ENCODE results near the gene C12orf50.
"Not testable (repeated sequence)": the region's sequence is repeated elsewhere in the genome, so short reads cannot be mapped to it uniquely, and the experiment has no call there.

Gene C12orf50

DNA sequence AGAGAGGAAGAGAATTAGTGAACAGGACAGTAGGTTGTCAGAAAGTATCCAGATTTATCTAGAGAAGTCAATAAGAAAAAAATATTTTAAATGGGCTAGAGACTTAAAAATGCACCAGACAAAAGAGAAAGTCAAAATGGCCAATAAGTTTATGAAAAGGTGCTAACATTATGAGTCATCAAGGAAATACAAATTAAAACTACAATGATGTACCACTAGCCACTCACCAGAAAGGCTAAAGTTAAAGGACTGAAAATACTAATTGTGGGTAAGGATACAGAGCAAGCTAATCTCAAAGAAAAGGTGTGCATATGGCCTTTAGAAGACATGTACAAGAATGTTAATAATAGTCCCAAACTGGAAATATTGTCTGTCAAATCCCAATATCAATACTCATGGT is 37.7 kb downstream of the C12orf50 start:
- no peak overlapping the region for H3K9ac ChIP-seq (ENCODE audit: low read length)
- H3K4me3 ChIP-seq (ENCODE audit: low read depth, low read length), result no peak overlapping the region
- no peaks in the 10 kb centered on the region for H3K4me1 ChIP-seq (ENCODE audit: control insufficient read depth, insufficient read depth, low read length)

DNA sequence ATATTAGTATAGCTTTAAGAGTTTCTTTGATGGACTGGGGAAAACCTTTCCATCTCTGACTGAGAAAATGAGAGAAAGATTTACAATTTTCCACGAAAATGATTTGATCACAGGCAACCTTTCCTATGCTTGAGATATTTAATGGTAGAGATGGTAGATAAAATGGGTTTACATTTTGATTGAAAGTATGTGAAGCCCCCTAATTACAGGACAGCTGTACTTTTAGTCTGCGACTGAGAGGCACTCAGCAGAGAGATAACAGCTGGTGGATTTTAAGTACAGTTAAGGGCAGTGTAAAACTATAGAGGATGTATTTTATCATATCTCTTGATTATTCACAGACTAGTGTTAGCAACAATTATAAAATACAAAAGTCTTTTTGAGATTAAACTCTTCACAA is 40.7 kb downstream of the C12orf50 start:
- Histone ChIP-seq H3K27ac (ENCODE audit: low read depth, low read length) (no peak overlapping the region), H3K27me3 (ENCODE audit: control insufficient read depth, insufficient read depth, low read length) (no peaks in the 10 kb centered on the region)

More for the DNA sequence above, 37.7 kb downstream of the C12orf50 start:
- H3K9me3 ChIP-seq (ENCODE audit: control insufficient read depth, insufficient read depth, low read depth, low read length), result no peaks in the 10 kb centered on the region
- H3K27me3 ChIP-seq (ENCODE audit: control insufficient read depth, insufficient read depth, low read length), result no peaks in the 10 kb centered on the region
- H3K27ac ChIP-seq (ENCODE audit: low read depth, low read length), result no peak overlapping the region
- H3K36me3 ChIP-seq (ENCODE audit: control insufficient read depth, insufficient read depth, low read length), result no peaks in the 10 kb centered on the region

DNA sequence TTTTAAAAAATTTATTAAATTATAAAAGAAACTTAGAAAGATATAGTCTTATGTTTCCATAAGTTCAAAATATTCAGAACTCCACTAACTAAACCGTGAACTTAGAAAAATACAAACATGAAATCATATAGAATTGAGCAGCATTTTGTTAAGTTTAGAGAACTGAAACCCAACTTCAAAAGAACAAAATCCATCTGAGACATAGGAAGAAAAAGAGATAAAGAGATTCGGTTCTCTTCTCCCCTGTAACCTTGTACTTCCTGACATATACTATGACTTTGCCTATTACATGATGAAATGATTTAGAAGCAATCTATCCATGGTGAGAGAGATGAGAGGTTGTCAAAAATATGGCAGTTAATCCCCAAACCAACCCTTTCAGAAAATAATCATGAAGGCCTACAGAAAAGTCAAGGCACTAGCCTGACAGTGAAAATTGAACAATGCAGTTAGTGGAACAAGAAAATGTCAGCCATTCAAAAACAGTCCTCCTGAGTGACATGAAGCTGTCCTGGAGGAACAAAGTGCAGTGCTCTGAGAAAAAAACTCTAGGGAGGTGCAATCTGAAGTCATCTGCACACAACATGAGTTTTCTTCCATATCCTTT is 44.0 kb downstream of the C12orf50 start:
- no peaks in the 10 kb centered on the region for H3K9me3 ChIP-seq (ENCODE audit: control insufficient read depth, insufficient read depth, low read depth, low read length)
- no peak overlapping the region for H3K4me3 ChIP-seq (ENCODE audit: low read depth, low read length)
- no peaks in the 10 kb centered on the region for H3K4me1 ChIP-seq (ENCODE audit: control insufficient read depth, insufficient read depth, low read length)
- H3K9ac ChIP-seq (ENCODE audit: low read length), result no peak overlapping the region
- no peak overlapping the region for H3K27ac ChIP-seq (ENCODE audit: low read depth, low read length)
- no peaks in the 10 kb centered on the region for H3K36me3 ChIP-seq (ENCODE audit: control insufficient read depth, insufficient read depth, low read length)
- H3K27me3 ChIP-seq (ENCODE audit: control insufficient read depth, insufficient read depth, low read length), result no peaks in the 10 kb centered on the region

More for the DNA sequence above, 40.7 kb downstream of the C12orf50 start:
- Histone ChIP-seq H3K9me3 (ENCODE audit: control insufficient read depth, insufficient read depth, low read depth, low read length) (no peaks in the 10 kb centered on the region), H3K36me3 (ENCODE audit: control insufficient read depth, insufficient read depth, low read length) (no peaks in the 10 kb centered on the region), H3K9ac (ENCODE audit: low read length) (no peak overlapping the region), H3K4me1 (ENCODE audit: control insufficient read depth, insufficient read depth, low read length) (no peaks in the 10 kb centered on the region), H3K4me3 (ENCODE audit: low read depth, low read length) (no peak overlapping the region)

DNA sequence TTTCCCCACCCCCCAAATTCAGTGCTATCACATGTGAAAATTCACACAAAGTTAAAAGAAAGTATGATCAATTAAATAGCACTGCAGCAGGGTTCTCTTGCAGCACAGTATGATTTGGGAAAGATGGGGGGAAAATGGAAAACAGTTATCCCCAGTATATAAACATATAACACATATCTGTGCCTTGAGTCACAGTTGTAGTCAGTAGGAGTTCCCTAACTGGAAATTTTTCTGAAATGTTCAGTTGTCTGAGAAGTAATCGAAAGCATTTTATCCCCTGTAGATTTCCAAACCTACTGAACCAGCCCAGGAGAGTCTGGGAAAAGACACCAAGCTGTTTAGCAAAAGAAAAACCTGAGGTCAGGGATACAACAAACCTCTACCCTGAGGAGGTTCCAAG is 47.0 kb downstream of the C12orf50 start:
- H3K4me1 ChIP-seq (ENCODE audit: control insufficient read depth, insufficient read depth, low read length), result no peaks in the 10 kb centered on the region
- H3K4me3 ChIP-seq (ENCODE audit: low read depth, low read length), result no peak overlapping the region
- no peaks in the 10 kb centered on the region for H3K9me3 ChIP-seq (ENCODE audit: control insufficient read depth, insufficient read depth, low read depth, low read length)
- H3K27me3 ChIP-seq (ENCODE audit: control insufficient read depth, insufficient read depth, low read length), result no peaks in the 10 kb centered on the region
- no peaks in the 10 kb centered on the region for H3K36me3 ChIP-seq (ENCODE audit: control insufficient read depth, insufficient read depth, low read length)
- no peak overlapping the region for H3K27ac ChIP-seq (ENCODE audit: low read depth, low read length)
- H3K9ac ChIP-seq (ENCODE audit: low read length), result no peak overlapping the region

DNA sequence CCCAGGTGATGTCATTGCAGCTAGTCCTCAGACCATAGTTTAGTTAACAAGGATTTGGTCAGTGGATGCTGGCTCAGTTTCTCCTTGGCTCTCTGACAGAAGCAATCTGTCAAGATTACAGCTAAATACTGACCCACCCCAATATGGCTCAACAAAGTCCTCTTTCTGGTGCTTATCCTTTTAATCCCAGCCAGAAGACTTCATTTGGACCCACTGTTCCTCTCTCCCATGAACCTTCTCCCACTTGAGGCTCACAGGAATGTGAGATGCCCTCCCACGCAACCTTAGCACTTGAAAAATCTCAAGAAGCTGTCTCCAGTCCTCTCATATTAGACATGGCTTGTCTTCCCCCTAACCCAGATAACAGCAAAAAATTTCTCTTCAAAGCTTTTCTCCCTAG is 47.7 kb downstream of the C12orf50 start:
- no peak overlapping the region for H3K9ac ChIP-seq (ENCODE audit: low read length)
- H3K4me3 ChIP-seq (ENCODE audit: low read depth, low read length), result no peak overlapping the region
- H3K36me3 ChIP-seq (ENCODE audit: control insufficient read depth, insufficient read depth, low read length), result no peaks in the 10 kb centered on the region
- H3K27ac ChIP-seq (ENCODE audit: low read depth, low read length), result no peak overlapping the region
- no peaks in the 10 kb centered on the region for H3K9me3 ChIP-seq (ENCODE audit: control insufficient read depth, insufficient read depth, low read depth, low read length)
- H3K27me3 ChIP-seq (ENCODE audit: control insufficient read depth, insufficient read depth, low read length), result no peaks in the 10 kb centered on the region
- no peaks in the 10 kb centered on the region for H3K4me1 ChIP-seq (ENCODE audit: control insufficient read depth, insufficient read depth, low read length)

DNA sequence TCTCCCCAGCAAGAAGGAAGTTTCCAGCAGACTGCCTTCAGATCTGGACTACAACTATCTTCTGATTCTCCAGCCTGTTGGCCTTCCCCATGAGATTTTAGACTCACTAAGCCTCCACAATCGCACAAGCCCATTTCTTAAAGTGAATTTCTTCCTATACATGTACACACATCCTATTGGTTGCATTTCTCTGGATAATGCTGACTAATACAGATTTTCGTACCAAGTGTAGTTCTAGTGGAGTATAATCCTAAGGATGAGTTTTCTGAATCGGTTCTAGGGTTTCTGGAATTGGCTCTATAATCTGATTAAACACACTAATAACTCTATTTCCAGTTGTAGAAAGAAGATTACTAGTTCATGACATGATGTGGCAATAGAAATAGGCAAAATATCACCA is 53.3 kb downstream of the C12orf50 start:
- Histone ChIP-seq H3K9me3 (ENCODE audit: control insufficient read depth, insufficient read depth, low read depth, low read length) (0 out of 2 replicates have a peak, but pooled peaks cover 3% of the 10 kb centered on the region), H3K4me3 (ENCODE audit: low read depth, low read length) (no peak overlapping the region), H3K27me3 (ENCODE audit: control insufficient read depth, insufficient read depth, low read length) (no peaks in the 10 kb centered on the region), H3K36me3 (ENCODE audit: control insufficient read depth, insufficient read depth, low read length) (no peaks in the 10 kb centered on the region), H3K4me1 (ENCODE audit: control insufficient read depth, insufficient read depth, low read length) (no peaks in the 10 kb centered on the region), H3K9ac (ENCODE audit: low read length) (no peak overlapping the region), H3K27ac (ENCODE audit: low read depth, low read length) (no peak overlapping the region)

DNA sequence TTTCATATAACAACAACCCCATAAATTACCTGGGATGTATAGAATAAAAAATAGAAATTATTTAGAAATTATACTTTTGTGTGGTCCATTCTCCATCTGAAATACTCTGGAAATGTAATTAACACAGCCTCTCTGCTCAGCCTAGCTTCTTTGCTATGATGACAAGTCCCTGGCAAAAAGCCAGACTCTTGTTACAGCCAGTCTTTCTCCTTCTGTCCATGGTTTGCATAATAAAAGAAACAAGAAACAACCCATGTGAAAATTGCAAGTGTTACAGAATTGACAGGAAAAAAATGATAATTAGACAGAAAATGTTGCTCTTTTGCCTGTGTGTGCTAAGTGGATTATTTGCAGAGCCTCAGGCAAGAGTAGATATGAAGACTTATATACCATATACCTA is 61.3 kb downstream of the C12orf50 start:
- no peak overlapping the region for H3K9ac ChIP-seq (ENCODE audit: low read length)
- H3K27me3 ChIP-seq (ENCODE audit: control insufficient read depth, insufficient read depth, low read length), result no peaks in the 10 kb centered on the region
- no peak overlapping the region for H3K27ac ChIP-seq (ENCODE audit: low read depth, low read length)
- no peaks in the 10 kb centered on the region for H3K9me3 ChIP-seq (ENCODE audit: control insufficient read depth, insufficient read depth, low read depth, low read length)
- no peaks in the 10 kb centered on the region for H3K4me1 ChIP-seq (ENCODE audit: control insufficient read depth, insufficient read depth, low read length)
- H3K4me3 ChIP-seq (ENCODE audit: low read depth, low read length), result no peak overlapping the region
- no peaks in the 10 kb centered on the region for H3K36me3 ChIP-seq (ENCODE audit: control insufficient read depth, insufficient read depth, low read length)

DNA sequence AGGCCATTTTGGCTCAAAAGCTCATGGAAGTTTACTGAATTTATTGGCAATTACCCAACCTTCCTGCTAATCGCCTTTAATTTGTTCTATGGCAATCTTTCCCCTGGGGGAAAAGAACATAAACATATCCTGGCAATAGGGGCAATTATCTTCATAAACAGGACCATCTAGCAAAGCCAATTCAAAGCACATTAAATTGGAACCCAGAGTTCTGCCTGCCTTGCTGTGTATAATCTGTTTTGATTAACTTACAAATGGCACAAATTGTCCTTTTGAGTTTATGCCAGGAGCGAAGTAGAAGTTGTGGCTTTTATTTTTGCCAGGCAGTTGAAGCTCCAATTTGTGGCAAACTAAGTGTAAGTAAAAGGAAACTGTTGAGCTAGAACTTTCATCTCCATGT is 68.6 kb downstream of the C12orf50 start:
- Histone ChIP-seq H3K4me1 (ENCODE audit: control insufficient read depth, insufficient read depth, low read length) (no peaks in the 10 kb centered on the region), H3K9me3 (ENCODE audit: control insufficient read depth, insufficient read depth, low read depth, low read length) (no peaks in the 10 kb centered on the region), H3K27ac (ENCODE audit: low read depth, low read length) (no peak overlapping the region), H3K36me3 (ENCODE audit: control insufficient read depth, insufficient read depth, low read length) (no peaks in the 10 kb centered on the region), H3K27me3 (ENCODE audit: control insufficient read depth, insufficient read depth, low read length) (no peaks in the 10 kb centered on the region), H3K9ac (ENCODE audit: low read length) (no peak overlapping the region), H3K4me3 (ENCODE audit: low read depth, low read length) (no peak overlapping the region)

DNA sequence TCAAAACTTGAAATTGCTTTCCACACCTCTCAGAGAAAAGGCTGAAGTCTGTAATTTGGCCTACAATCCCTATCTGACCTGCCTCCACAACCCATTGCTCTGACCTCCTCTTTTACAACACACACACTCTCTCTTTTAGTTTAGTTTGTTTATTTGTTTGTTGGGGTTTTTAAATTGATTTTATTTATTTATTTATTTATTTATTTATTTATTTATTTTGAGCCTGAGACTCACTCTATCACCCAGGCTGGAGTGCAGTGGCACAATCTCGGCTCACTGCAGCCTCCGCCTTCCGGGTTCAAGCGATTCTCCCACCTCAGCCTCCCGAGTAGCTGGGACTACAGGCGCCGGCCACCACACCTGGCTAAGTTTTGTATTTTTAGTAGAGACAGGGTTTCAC is 75.2 kb downstream of the C12orf50 start:
- H3K9ac ChIP-seq (ENCODE audit: low read length); H3K27ac ChIP-seq (ENCODE audit: low read depth, low read length); H3K4me3 ChIP-seq (ENCODE audit: low read depth, low read length); H3K36me3 ChIP-seq (ENCODE audit: control insufficient read depth, insufficient read depth, low read length); H3K9me3 ChIP-seq (ENCODE audit: control insufficient read depth, insufficient read depth, low read depth, low read length); H3K27me3 ChIP-seq (ENCODE audit: control insufficient read depth, insufficient read depth, low read length); H3K4me1 ChIP-seq (ENCODE audit: control insufficient read depth, insufficient read depth, low read length): not testable (repeated sequence)

DNA sequence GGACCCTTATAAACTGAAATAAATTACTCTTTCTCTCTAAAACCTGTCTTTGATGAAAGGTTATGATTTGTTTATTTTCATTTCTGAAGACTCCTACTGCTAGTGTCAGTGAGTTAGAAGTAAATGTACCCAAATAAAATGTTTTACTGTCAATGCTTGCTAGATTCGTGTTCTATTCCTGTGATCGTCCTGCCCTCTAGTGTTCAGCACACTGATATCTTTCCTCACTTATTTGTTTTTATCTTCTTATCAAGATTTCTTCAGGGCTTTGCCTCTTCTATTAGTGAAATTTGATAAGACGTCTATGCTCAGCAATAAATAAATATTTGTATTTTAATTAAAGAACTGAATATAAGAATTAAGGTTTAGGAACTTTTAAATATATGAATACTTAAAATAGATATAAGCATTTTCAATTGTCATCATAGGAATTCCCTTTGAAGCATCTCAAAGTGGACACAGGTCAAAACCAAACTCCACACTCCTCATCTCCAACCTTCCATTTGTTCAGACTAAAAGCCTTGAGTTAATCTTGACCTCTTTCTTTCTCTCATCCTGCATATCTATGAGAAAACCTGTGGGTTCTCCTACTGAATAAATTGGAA is 75.8 kb downstream of the C12orf50 start:
- Histone ChIP-seq H3K36me3 (ENCODE audit: control insufficient read depth, insufficient read depth, low read length) (no peaks in the 10 kb centered on the region), H3K27me3 (ENCODE audit: control insufficient read depth, insufficient read depth, low read length) (no peaks in the 10 kb centered on the region), H3K9me3 (ENCODE audit: control insufficient read depth, insufficient read depth, low read depth, low read length) (no peaks in the 10 kb centered on the region), H3K27ac (ENCODE audit: low read depth, low read length) (no peak overlapping the region), H3K9ac (ENCODE audit: low read length) (no peak overlapping the region), H3K4me1 (ENCODE audit: control insufficient read depth, insufficient read depth, low read length) (peaks cover 5% of the 10 kb centered on the region; the same call in 1 of the 2 replicates), H3K4me3 (ENCODE audit: low read depth, low read length) (no peak overlapping the region)

DNA sequence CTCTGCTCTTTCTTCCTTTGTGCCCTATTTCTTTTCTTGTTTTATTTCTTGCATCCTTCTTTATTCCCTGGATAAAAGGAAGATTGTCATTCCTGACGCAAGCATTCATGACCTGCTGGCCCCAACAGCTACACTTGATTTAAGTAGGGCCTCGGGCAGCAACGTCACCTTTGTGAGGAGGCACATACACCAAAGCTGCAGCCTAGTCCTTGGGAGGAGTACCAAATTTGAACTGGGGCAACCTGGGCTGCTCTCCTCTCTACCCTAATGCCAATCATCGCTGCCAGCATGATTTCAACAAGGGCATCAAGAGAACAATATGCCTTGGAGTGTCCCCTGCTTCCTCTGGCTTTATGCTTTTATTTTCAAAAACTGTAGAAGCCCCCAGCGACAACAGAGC is 76.4 kb downstream of the C12orf50 start:
- Histone ChIP-seq H3K4me3 (ENCODE audit: low read depth, low read length) (no peak overlapping the region), H3K27me3 (ENCODE audit: control insufficient read depth, insufficient read depth, low read length) (no peaks in the 10 kb centered on the region), H3K27ac (ENCODE audit: low read depth, low read length) (no peak overlapping the region)

More for the DNA sequence above, 76.4 kb downstream of the C12orf50 start:
- H3K9ac ChIP-seq (ENCODE audit: low read length), result no peak overlapping the region
- H3K36me3 ChIP-seq (ENCODE audit: control insufficient read depth, insufficient read depth, low read length), result no peaks in the 10 kb centered on the region
- peaks cover 5% of the 10 kb centered on the region; the same call in 1 of the 2 replicates for H3K4me1 ChIP-seq (ENCODE audit: control insufficient read depth, insufficient read depth, low read length)
- no peaks in the 10 kb centered on the region for H3K9me3 ChIP-seq (ENCODE audit: control insufficient read depth, insufficient read depth, low read depth, low read length)

Data from HUES6 (cell line).